ENCODE measurements around the gene DPH2. TPM values are rescaled to one million over a fixed set of nuclear protein-coding genes. Genes with fewer than 3 reads are reported as not detected.

The DPH2 gene
- total RNA-seq, 2 experiments from 2014 or later = 28.6 to 42.1 TPM

DNA sequence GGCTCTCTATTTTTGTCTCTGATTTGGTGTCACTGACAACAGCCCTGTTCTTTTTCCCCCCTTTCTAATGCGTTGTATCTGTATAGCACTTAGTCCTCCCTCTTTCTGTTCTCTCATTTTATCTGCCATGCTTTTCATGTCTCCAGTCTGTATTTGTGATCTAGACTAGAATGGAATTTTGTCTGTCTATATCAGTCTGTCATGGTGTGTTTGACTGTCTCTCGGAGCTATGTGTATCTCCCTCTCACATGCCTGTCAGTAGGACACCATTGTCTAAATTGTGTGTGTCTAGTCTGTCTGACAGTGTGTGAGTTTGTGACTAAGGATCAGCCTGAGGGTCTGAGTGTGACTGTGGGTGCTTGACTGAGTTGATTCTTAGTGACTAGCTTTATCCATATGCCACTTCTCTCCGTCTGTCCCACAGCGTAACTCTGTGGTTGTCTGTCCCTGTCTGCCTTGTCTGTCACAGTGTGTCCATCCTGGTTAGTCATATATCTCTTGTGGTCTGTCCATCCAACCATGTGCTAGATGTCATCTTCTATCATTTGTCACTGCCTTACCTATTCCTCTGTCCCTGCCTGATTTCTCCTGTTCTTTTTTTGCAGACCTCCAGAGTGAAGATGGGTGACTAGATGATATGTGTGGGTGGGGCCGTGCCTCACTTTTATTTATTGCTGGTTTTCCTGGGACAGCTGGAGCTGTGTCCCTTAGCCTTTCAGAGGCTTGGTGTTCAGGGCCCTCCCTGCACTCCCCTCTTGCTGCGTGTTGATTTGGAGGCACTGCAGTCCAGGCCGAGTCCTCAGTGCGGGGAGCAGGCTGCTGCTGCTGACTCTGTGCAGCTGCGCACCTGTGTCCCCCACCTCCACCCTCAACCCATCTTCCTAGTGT is 7.8 kb downstream of the DPH2 start:
- intact Hi-C loops (cut with micrococcal nuclease; ENCODE audit: unreplicated experiment) = no loop called here
- BruUV-seq (replicated peaks) = no TSS peak
- DNase-seq (ENCODE audit: low spot score) = no peak
- Histone ChIP-seq H3K4me2 (ENCODE audit: low read length) (peak overlapping the region; percentile 0; the same call in 1 of the 2 replicates), H3K4me3 (ENCODE audit: low read depth, low read length, poor library complexity, severe bottlenecking) (no peak overlapping the region), H3K36me3 (ENCODE audit: insufficient read depth, low read length) (peaks cover 43% of the 10 kb centered on the region), H3K9me2 (ENCODE audit: insufficient read depth, low read length) (no peaks in the 10 kb centered on the region), H4K20me1 (ENCODE audit: insufficient read depth, low read length) (0 out of 2 replicates have a peak, but pooled peaks cover 9% of the 10 kb centered on the region), H2AFZ (ENCODE audit: low read length) (no peak overlapping the region), H3K79me2 (ENCODE audit: insufficient read depth, low read depth, low read length) (no peaks in the 10 kb centered on the region; the same call in 1 of the 2 replicates), H3K4me1 (ENCODE audit: insufficient read depth, low read length, poor library complexity, severe bottlenecking) (peaks cover 17% of the 10 kb centered on the region), H3K27ac (ENCODE audit: low read depth, low read length, poor library complexity, severe bottlenecking) (no peak overlapping the region), H3K9me3 (ENCODE audit: low read length) (no peaks in the 10 kb centered on the region)
- CTCF ChIA-PET (ENCODE audit: unreplicated experiment) = no interaction called here
- POLR2A ChIA-PET = no interaction called here
- no peak for TF ChIP-seq EZH2phosphoT487 (IDR thresholded peaks at IDR 0.05; ENCODE audit: borderline replicate concordance, low read depth, low read length)
- TF ChIP-seq, protein P1, sequence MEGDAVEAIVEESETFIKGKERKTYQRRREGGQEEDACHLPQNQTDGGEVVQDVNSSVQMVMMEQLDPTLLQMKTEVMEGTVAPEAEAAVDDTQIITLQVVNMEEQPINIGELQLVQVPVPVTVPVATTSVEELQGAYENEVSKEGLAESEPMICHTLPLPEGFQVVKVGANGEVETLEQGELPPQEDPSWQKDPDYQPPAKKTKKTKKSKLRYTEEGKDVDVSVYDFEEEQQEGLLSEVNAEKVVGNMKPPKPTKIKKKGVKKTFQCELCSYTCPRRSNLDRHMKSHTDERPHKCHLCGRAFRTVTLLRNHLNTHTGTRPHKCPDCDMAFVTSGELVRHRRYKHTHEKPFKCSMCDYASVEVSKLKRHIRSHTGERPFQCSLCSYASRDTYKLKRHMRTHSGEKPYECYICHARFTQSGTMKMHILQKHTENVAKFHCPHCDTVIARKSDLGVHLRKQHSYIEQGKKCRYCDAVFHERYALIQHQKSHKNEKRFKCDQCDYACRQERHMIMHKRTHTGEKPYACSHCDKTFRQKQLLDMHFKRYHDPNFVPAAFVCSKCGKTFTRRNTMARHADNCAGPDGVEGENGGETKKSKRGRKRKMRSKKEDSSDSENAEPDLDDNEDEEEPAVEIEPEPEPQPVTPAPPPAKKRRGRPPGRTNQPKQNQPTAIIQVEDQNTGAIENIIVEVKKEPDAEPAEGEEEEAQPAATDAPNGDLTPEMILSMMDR (conservative IDR thresholded peaks at IDR 0.05; ENCODE audit: low read length) = no peak

DNA sequence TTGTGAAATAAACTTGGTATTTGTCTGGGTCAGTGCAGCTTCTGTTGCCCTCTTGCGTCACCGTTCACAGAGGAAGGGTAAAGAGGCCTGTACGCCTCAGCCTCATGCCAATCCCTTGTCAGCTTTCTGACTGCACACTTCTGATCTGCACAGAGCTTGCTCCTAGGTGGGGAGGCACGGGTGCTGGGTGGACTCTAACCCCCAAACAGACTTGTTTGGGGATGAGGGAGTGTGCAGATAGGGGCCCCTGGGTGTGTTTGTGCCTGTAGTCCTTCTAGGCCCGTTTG is 8.4 kb downstream of the DPH2 start:
- H3K4me3 ChIP-seq (ENCODE audit: low read depth, low read length, poor library complexity, severe bottlenecking) = no peak overlapping the region
- TF ChIP-seq EZH2phosphoT487 (IDR thresholded peaks at IDR 0.05; ENCODE audit: borderline replicate concordance, low read depth, low read length) = no peak
- TF ChIP-seq, protein P1 (conservative IDR thresholded peaks at IDR 0.05; ENCODE audit: low read length) = no peak
- DNase-seq (ENCODE audit: low spot score) = no peak
- 0 out of 2 replicates have a peak, but pooled peaks cover 9% of the 10 kb centered on the region for H4K20me1 ChIP-seq (ENCODE audit: insufficient read depth, low read length)
- no peaks in the 10 kb centered on the region for H3K9me3 ChIP-seq (ENCODE audit: low read length)
- H3K4me2 ChIP-seq (ENCODE audit: low read length) = no peak overlapping the region
- no peaks in the 10 kb centered on the region for H3K9me2 ChIP-seq (ENCODE audit: insufficient read depth, low read length)
- H3K4me1 ChIP-seq (ENCODE audit: insufficient read depth, low read length, poor library complexity, severe bottlenecking) = peaks cover 17% of the 10 kb centered on the region
- no peak overlapping the region for H3K27ac ChIP-seq (ENCODE audit: low read depth, low read length, poor library complexity, severe bottlenecking)
- CTCF ChIA-PET (ENCODE audit: unreplicated experiment) = no interaction called here
- POLR2A ChIA-PET = no interaction called here
- no peaks in the 10 kb centered on the region; the same call in 1 of the 2 replicates for H3K79me2 ChIP-seq (ENCODE audit: insufficient read depth, low read depth, low read length)
- peaks cover 37% of the 10 kb centered on the region for H3K36me3 ChIP-seq (ENCODE audit: insufficient read depth, low read length)
- H2AFZ ChIP-seq (ENCODE audit: low read length) = no peak overlapping the region
- no TSS peak for BruUV-seq (replicated peaks)
- intact Hi-C loops (cut with micrococcal nuclease; ENCODE audit: unreplicated experiment) = no loop called here

Measured in OCI-LY7 (cell line).